IMR-90 (cell line): Measurements from ENCODE around the gene HOXA13. TPM values are rescaled to one million over a fixed set of nuclear protein-coding genes. Genes with fewer than 3 reads are reported as not detected.

ENCODE experiments used
- ATAC-seq: fragments of 200-7000 bp; cut with Tn5 transposase; 2 replicates; pipeline ENCODE4 v1.9.1; 2020; ENCODE audit warnings: low read depth, mild to moderate bottlenecking, moderate library complexity
- BruUV-seq: library from RNA; stranded (reverse); fragments of 400-500 nt; replicated peaks from 2 replicates; lab custom pipeline; 2021; lab: Mats Ljungman, UMichigan
- CTCF ChIA-PET: fragments of 300-600 bp; formaldehyde crosslinking; extraction: SDS; loops from one replicate; lab custom pipeline; 2021; ENCODE audit warnings: antibody characterized with exemption; lab: Yijun Ruan, JAX
- POLR2A ChIA-PET: fragments of 300-600 bp; sonication (Branson Sonifier 250); formaldehyde crosslinking; loops from one replicate; lab custom pipeline; 2022; ENCODE audit warnings: antibody characterized with exemption; ENCODE audit not compliant: unreplicated experiment; lab: Charles Lee
- DNase-seq: peaks from one replicate; pipeline ENCODE4 v3.0.0; 2013
- H2AFZ ChIP-seq: replicated peaks from 2 replicates; pipeline ENCODE3; 2013; ENCODE audit warnings: low read length, mild to moderate bottlenecking; ENCODE audit not compliant: poor library complexity
- H2AK5ac ChIP-seq: 2 replicates; pipeline ENCODE4 v1.6.1; 2013; ENCODE audit warnings: low read depth, low read length, inconsistent platforms
- H2AK9ac ChIP-seq: replicated peaks from 2 replicates; pipeline ENCODE3; 2013; ENCODE audit warnings: mild to moderate bottlenecking, low read depth, low read length, moderate library complexity; ENCODE audit not compliant: poor library complexity
- H2BK120ac ChIP-seq: 2 replicates; pipeline ENCODE4 v1.6.1; 2013; ENCODE audit warnings: low read depth, low read length, inconsistent platforms
- H2BK15ac ChIP-seq: 3 replicates; pipeline ENCODE4 v1.6.1; 2013; ENCODE audit warnings: low read depth, low read length, inconsistent platforms
- H2BK20ac ChIP-seq: 2 replicates; pipeline ENCODE4 v1.6.1; 2013; ENCODE audit warnings: low read depth, mild to moderate bottlenecking, inconsistent platforms, low read length, moderate library complexity
- H2BK5ac ChIP-seq: 2 replicates; pipeline ENCODE4 v1.6.1; 2013; ENCODE audit warnings: mild to moderate bottlenecking, low read depth, low read length, inconsistent platforms; ENCODE audit not compliant: poor library complexity, severe bottlenecking
- H3K14ac ChIP-seq: replicated peaks from 2 replicates; pipeline ENCODE4 v1.6.1; 2013; ENCODE audit warnings: low read depth, low read length, inconsistent platforms
- H3K18ac ChIP-seq: 2 replicates; pipeline ENCODE4 v1.6.1; 2013; ENCODE audit warnings: low read depth, low read length, control low read depth
- H3K23ac ChIP-seq: 2 replicates; pipeline ENCODE4 v1.6.1; 2013; ENCODE audit warnings: low read depth, low read length, inconsistent platforms
- H3K27ac ChIP-seq: 2 replicates; pipeline ENCODE4 v1.5.1; 2013; ENCODE audit warnings: mild to moderate bottlenecking, control low read depth, low read length; ENCODE audit not compliant: insufficient read depth
- H3K27me3 ChIP-seq: 2 replicates; pipeline ENCODE4 v1.6.1; 2013; ENCODE audit warnings: low read length; ENCODE audit not compliant: control insufficient read depth, insufficient read depth
- H3K36me3 ChIP-seq: 2 replicates; pipeline ENCODE4 v1.6.1; 2013; ENCODE audit warnings: low read length, mixed read lengths; ENCODE audit not compliant: control insufficient read depth, insufficient read depth
- H3K4ac ChIP-seq: 2 replicates; pipeline ENCODE4 v1.6.1; 2013; ENCODE audit warnings: low read depth, low read length, inconsistent platforms
- H3K4me1 ChIP-seq: 2 replicates; pipeline ENCODE4 v1.6.1; 2013; ENCODE audit warnings: low read length, mixed read lengths; ENCODE audit not compliant: control insufficient read depth, insufficient read depth
- H3K4me2 ChIP-seq: 2 replicates; pipeline ENCODE4 v1.6.1; 2013; ENCODE audit warnings: low read depth, mild to moderate bottlenecking, control low read depth, low read length, moderate library complexity
- H3K4me3 ChIP-seq: 2 replicates; pipeline ENCODE4 v1.5.1; 2013; ENCODE audit warnings: low read depth, mild to moderate bottlenecking, control low read depth, low read length, moderate library complexity; ENCODE audit not compliant: insufficient read depth
- H3K56ac ChIP-seq: 2 replicates; pipeline ENCODE4 v1.6.1; 2013; ENCODE audit warnings: low read length, inconsistent platforms; ENCODE audit not compliant: insufficient read depth; ENCODE audit errors: extremely low read depth
- H3K79me1 ChIP-seq, 2 experiments: 2 replicates each; pipeline ENCODE4 v1.6.1; 2013; ENCODE audit warnings: low read length in 2 of 2, inconsistent platforms in 1 of 2, low read depth in 1 of 2
- H3K9ac ChIP-seq: 2 replicates; pipeline ENCODE4 v1.6.1; 2013; ENCODE audit warnings: low read depth, low read length, control low read depth
- H3K9me1 ChIP-seq: 2 replicates; pipeline ENCODE4 v1.6.1; 2013; ENCODE audit warnings: low read length, inconsistent platforms; ENCODE audit not compliant: insufficient read depth
- H3K9me3 ChIP-seq: 2 replicates; pipeline ENCODE4 v1.6.1; 2013; ENCODE audit warnings: low read length; ENCODE audit not compliant: control insufficient read depth, insufficient read depth
- H4K20me1 ChIP-seq: 2 replicates; pipeline ENCODE4 v1.6.1; 2013; ENCODE audit warnings: low read length, inconsistent platforms; ENCODE audit not compliant: insufficient read depth
- H4K5ac ChIP-seq: 2 replicates; pipeline ENCODE4 v1.6.1; 2013; ENCODE audit warnings: mild to moderate bottlenecking, low read depth, low read length, control low read depth
- H4K8ac ChIP-seq, 2 experiments: 2 replicates each; pipeline ENCODE4 v1.6.1; 2013; ENCODE audit warnings: low read depth in 2 of 2, low read length in 2 of 2, control low read depth in 1 of 2, inconsistent platforms in 1 of 2
- H4K91ac ChIP-seq: 2 replicates; pipeline ENCODE4 v1.6.1; 2013; ENCODE audit warnings: low read depth, low read length, inconsistent platforms; ENCODE audit not compliant: insufficient read depth
- BHLHE40 ChIP-seq: fragments of 150-350 bp; IDR thresholded peaks from 2 replicates; pipeline ENCODE4 v1.6.1; 2016; ENCODE audit warnings: mild to moderate bottlenecking, low read depth, low read length
- CEBPB ChIP-seq: IDR thresholded peaks from 2 replicates; pipeline ENCODE4 v1.6.1; 2012; ENCODE audit warnings: low read depth, low read length, improper control_type of control experiment
- ELK1 ChIP-seq: fragments of 150-350 bp; IDR thresholded peaks from 2 replicates; pipeline ENCODE4 v1.6.1; 2016; ENCODE audit warnings: low read depth, mild to moderate bottlenecking, low read length, moderate library complexity, borderline replicate concordance
- MAFK ChIP-seq: IDR thresholded peaks from 2 replicates; pipeline ENCODE4 v1.6.1; 2012; ENCODE audit warnings: low read depth, low read length, improper control_type of control experiment
- WGBS, 2 experiments: methylation state at CpG; one replicate each; pipeline versions ENCODE4 v1.1.5 to v1.1.7; 2013; ENCODE audit warnings: missing lambda C conversion rate in 2 of 2; ENCODE audit not compliant: insufficient read length in 1 of 2; ENCODE audit errors: extremely low coverage in 2 of 2; 5-methylcytosine and 5-hydroxymethylcytosine counted together
- dilution Hi-C: fragments of 300-500 bp; cut with HindIII; formaldehyde crosslinking; loops from one replicate; pipeline ENCODE4 v1.14.3; 2018; ENCODE audit warnings: low sequenced_read_pairs; ENCODE audit not compliant: unreplicated experiment
- in situ Hi-C: fragments of 300-500 bp; cut with MboI; formaldehyde crosslinking; loops from 3 replicates; pipeline ENCODE4 v1.14.3; 2019; ENCODE audit warnings: low sequenced_read_pairs, inconsistent platforms, mixed read lengths
- intact Hi-C: fragments of 100-400 bp; cut with micrococcal nuclease; formaldehyde crosslinking; loops from 2 replicates; pipeline ENCODE4 v1.10.0; 2022
- polyA plus RNA-seq, 3 experiments: library from polyadenylated mRNA; depleted of rRNA; stranded (reverse); fragments of >200 nt; gene quantifications; 2 replicates each; pipeline ENCODE4 v1.2.3, GENCODE V29; 2012; ENCODE audit warnings: low replicate concordance in 1 of 3
- total RNA-seq: library from RNA; depleted of rRNA; stranded (reverse); fragments of >200 nt; gene quantifications from 2 replicates; pipeline ENCODE4 v1.2.3, GENCODE V29; 2012

Gene HOXA13
- total and polyA plus RNA-seq, 2 of the 4 experiments (the other 2 are of a cell fraction) = not detected

- TF ChIP-seq BHLHE40 = no peak
These were observed 44.7 kb downstream of the HOXA13 start (continued) for GRCh38 chr7:27154901-27155815.

- no peak overlapping the region for H2BK15ac ChIP-seq
- in situ Hi-C loops = no loop called here
- no peak overlapping the region for H3K4me3 ChIP-seq
- no peak overlapping the region for H2BK5ac ChIP-seq
- H4K5ac ChIP-seq = no peak overlapping the region
- H3K4me2 ChIP-seq = no peak overlapping the region
- no peaks in the 10 kb centered on the region for H4K20me1 ChIP-seq
- TF ChIP-seq ELK1 (no peak), MAFK (no peak), CEBPB (no peak)
- 0 out of 4 replicates have a peak, but pooled peaks cover 0 to 12% of the 10 kb centered on the region in 2 experiments for H3K79me1 ChIP-seq
- no peak overlapping the region for H3K9ac ChIP-seq
- no peak overlapping the region for H2BK20ac ChIP-seq
- H3K4me1 ChIP-seq = peaks cover 6% of the 10 kb centered on the region; the same call in 1 of the 2 replicates
- no peak overlapping the region for H3K27ac ChIP-seq
- no peaks in the 10 kb centered on the region for H3K36me3 ChIP-seq
- H2AFZ ChIP-seq = no peak overlapping the region
- ATAC-seq = no peak
- dilution Hi-C loops = no loop called here
- no peak overlapping the region for H4K91ac ChIP-seq
- intact Hi-C loops = no loop called here
- no peak overlapping the region for H3K18ac ChIP-seq
- ChIA-PET POLR2A (no interaction called here), CTCF (no interaction called here)
- H3K27me3 ChIP-seq = no peaks in the 10 kb centered on the region; the same call in 1 of the 2 replicates
- H4K8ac ChIP-seq = no peak overlapping the region
- H3K56ac ChIP-seq = no peak overlapping the region
- no peak overlapping the region for H2AK5ac ChIP-seq
- WGBS, 2 experiments = 85% methylated on average over 5 of the region's 10 CpGs; no CpG with 5 or more reads in 1 of the 2 experiments
- no TSS peak for BruUV-seq
- no peak for DNase-seq
- no peak overlapping the region for H3K4ac ChIP-seq
- H3K23ac ChIP-seq = no peak overlapping the region
- no peak overlapping the region for H2AK9ac ChIP-seq
- no peak overlapping the region for H2BK120ac ChIP-seq
- H3K9me3 ChIP-seq = no peaks in the 10 kb centered on the region
- no peak overlapping the region for H3K14ac ChIP-seq
- peaks cover 3% of the 10 kb centered on the region; the same call in 1 of the 2 replicates for H3K9me1 ChIP-seq
These were observed 45.5 kb downstream of the HOXA13 start for GRCh38 chr7:27154369-27154768.
